OCI-M2 (cell line): Measurements from ENCODE around the gene MTUS2.

ENCODE experiments used
- DNase-seq: peaks from one replicate; lab custom pipeline; 2025; ENCODE audit not compliant: unreplicated experiment; lab: John Stamatoyannopoulos, UW

MTUS2 gene

GRCh38 chr13:29476046-29476445 lies 655.9 kb downstream of the MTUS2 start:
- DNase-seq, result no peak

DNA sequence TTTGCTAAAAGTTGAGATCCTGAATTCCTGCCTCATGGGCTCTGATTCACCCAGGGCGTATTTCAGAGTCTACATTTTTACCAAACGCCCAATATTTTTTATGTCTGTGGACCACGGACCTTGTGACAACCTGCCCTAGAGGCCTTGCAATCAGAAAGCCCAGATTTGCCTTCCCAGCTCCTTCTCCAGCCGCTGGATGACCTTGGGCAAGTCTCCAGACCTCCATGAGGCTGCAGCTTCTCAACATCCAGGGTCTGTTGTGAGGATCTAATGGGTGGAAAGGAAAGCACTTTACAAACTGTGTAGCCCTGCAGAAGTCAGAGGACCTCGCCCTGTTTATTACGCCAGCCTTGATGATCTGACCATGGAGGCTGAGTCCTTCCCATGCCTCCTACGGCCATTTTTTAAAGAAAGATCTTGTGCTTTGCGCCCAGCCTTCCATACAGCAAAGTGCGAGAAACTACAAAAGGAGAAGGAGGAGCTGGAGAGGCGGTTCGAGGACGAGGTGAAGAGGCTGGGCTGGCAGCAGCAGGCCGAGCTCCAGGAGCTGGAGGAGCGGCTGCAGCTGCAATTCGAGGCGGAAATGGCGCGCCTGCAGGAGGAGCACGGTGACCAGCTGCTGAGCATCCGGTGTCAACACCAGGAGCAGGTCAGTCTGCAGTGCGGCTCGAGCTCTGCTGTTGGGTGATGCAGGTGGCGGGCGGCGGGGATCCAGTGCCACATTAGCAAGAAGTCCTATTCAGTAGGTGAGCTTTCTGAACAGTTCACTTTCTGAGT lies 659.8 kb downstream of the MTUS2 start:
- DNase-seq, result no peak

- no peak for DNase-seq
Measured at GRCh38 chr13:29480893-29481525, 660.9 kb downstream of the MTUS2 start.

DNA sequence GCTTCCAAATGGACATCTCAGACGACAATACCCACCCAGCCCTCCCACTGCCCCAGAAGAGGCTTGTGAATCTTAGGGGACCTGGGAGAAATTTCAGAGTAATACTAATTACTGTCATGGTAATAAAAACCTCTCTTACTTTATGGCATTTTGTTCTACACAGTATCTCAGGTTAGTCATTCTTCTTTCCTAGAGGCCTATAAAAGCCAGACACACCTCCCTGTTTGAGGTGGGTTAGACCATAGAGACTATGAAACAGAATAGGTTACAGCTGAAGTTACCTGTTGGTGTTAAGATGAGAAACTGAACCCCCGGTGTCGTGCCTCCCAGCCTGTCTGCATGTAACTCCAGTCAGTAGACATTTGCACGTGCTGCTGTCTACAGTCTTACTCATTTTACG lies 661.5 kb downstream of the MTUS2 start:
- DNase-seq, result no peak

- DNase-seq, result no peak
Measured at GRCh38 chr13:29482504-29482903, 662.4 kb downstream of the MTUS2 start.

DNA sequence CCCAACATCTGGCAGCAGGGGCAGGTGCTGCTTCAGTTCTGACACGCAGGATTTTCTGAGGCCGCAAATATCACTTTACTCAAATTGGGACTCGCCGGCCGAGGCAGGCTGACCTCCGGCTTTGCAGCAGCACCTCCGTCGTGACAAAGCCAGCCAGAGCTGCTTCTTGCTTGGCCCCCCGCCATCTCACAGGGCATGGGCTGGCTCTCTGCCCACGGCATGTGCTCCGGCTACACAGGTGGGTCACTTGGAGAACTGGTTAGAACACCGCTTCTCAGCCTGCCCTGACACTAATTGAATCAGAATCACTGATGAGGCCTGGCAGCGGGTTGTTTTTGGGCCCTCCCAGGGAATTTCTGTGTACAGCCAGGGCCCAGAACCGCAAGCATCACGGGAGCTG lies 663.1 kb downstream of the MTUS2 start:
- DNase-seq, result no peak

- no peak for DNase-seq
Measured at GRCh38 chr13:29483623-29484022, 663.5 kb downstream of the MTUS2 start.

DNA sequence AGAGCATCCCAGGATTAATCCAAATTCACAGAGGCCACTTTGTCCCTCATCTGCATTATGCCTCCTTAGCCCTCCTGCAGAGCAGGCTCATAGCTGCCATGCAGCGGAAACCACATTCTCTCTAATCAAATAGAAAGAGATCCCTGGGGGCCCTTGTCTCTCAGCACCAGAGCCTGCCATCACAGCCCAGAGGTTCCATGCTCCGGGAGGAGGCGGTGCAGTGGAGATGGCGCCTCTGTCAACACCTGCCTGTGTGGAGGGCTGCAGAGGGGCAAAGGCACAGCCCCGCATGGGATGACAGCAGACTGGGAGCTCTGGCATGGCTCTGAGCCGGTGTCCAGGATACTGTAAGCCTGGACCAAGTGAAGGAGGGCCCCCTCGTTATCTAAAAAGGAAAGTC lies 664.1 kb downstream of the MTUS2 start:
- DNase-seq, result no peak

GRCh38 chr13:29484796-29485195 lies 664.7 kb downstream of the MTUS2 start:
- no peak for DNase-seq

DNA sequence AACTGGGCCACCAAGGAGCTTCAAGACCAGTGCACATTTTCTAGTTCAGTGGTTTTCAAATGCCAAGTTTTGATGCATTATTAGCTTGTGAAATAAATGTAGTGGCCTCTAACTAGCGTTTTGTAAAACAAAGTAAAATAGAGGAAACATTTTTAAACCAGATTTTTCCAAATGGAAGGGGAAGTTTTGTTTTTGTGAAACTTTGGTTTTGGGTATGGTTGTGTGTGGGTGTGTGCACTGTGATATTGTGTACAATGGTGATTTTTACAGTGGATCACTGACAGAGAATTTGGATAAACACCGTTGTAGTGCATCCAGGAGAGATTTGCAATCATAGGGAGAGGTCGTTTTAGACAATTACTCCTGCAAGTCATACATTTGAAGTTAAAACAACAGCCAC lies 666.4 kb downstream of the MTUS2 start:
- DNase-seq, result no peak

DNA sequence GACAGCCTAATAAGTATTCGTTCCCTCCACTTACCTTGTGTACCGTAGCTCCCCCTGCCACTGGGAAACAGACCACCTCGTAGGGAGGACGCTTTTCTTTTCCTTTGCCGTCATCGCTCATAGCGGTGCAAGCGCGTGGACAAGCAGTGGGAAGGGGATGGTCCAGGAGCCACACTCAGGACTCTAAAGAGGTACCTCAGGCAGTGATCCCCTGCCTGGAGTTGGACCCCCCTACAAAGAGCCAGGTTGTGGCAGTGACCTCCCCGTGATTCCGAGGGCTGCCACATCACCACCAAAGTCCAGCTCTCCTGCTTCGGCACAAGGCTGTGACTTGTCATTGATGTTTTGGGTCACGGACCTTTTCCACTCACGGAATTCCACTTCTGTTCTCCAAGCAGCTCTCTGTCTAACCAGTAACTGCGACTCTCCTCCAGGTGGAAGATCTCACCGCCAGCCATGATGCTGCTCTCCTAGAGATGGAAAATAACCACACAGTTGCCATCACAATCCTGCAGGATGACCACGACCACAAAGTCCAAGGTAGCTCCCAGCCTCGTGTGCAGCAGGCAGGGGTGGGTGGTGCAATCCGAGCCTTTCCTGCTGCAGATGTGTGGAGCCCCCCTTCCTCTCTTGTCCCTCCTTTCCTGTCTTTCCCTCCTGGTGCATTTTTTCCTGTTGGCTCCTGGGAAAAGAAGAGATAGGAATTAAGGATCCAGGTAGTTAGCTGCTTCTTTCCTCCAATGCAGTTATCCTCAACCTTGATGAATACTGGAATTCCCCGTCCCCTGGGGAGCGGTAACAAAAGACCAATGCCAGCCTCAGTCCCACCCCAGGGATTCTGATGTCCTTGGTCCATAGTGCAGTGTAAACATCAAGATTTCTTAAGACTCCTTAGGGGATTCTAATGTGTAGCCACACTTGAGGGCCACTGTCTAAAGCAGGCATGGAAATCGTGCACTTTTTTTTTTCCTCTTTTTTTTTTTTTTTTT lies 667.6 kb downstream of the MTUS2 start:
- DNase-seq, result no peak

DNA sequence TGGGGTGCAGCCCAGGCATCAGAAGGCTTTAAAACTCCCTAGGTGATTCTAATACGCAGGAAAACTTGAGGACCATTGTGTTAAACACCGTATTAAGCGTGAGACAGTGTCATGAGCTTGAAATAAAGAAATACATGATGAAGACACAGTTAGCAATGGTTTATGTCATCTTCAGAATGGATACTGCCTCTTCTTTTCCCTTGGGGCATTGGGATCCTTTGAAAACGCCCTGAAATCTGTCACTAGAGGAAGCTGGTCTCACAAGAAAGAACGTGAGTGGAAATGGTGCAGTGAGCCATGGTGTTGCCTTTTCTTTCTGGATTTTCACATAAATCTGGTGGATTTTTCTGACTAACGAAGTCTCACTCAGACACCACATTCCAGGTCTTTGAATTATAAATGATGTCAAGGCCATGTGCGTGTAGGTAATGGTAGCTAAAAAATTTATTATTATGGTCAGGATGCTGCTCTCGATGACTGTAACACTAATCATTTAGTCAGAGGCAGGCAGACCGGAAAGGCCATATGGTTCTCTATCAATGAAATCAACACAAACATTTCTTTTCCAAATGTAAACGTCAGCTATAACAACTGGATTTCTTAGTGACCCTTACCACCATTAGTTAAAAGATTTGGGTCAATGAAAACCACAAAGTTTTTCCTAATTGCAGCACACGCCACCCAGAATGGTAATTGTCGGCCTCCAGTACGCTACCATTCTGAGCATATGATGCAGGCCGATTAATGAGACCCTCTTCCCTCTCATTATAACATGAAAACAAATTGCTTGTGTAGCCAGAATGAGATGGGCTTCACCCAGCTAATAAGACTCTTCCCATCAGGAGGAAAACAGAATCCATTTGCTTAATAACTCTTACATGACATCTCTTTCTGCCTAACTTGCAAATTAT lies 669.8 kb downstream of the MTUS2 start:
- no peak for DNase-seq

- DNase-seq, result no peak
Measured at GRCh38 chr13:29490561-29490885, 670.4 kb downstream of the MTUS2 start.

DNA sequence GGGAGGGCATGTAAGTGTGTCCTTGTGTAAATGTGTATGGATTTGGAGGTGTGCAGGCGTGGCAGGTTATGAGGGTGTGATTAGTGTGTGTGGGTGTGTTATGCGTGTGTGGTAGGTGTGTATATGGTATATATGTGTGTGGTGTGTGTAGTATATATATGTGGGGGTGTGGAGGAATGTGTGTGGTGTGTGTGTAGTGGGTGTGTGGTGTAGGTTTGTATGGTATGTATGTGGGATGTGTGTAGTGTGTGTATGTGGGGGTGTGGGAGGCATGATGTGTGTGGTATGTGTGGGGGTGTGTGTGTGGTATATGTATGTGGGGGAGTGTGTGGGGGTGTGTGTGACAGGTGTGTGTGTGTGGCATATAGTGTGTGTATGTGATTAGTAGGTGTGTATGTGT lies 671.1 kb downstream of the MTUS2 start:
- DNase-seq, result no peak

DNA sequence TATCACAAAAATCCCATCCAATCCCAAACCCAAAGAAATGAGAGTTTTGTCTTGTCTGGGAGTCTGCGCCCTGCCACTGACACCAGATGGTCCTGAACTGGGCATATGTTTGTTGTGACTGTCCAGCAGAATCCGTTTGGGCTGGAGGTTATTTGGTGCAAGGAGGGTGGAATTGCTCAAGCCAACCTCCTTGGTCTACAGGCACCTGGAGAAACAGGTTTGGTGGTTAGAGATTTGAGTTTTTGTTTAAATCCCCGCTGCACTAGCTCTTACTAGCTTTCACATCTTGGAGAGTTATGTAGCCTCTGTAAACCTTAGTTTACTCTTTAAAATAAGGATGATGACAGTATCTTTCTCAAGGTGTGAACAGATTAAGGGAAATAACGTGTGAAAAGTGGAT lies 673.7 kb downstream of the MTUS2 start:
- no peak for DNase-seq

DNA sequence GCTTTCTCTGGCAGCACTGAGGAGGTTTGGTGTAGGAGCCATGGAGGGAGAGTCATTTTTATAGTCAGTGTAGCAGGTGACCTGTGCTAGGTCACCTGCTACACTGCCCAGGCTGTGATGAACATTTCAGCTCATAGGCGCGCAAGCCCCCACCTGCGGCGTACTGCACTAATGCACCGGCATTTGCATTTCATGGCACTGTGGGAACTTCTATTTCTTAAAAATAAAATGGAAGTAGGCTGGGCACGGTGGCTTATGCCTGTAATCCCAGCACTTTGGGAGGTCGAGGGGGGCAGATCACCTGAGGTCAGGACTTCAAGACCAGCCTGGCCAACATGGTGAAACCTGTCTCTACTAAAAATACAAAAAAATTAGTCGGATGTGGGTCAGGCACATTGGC lies 674.4 kb downstream of the MTUS2 start:
- no peak for DNase-seq

- no peak for DNase-seq
Measured at GRCh38 chr13:29496241-29496712, 676.1 kb downstream of the MTUS2 start.

DNA sequence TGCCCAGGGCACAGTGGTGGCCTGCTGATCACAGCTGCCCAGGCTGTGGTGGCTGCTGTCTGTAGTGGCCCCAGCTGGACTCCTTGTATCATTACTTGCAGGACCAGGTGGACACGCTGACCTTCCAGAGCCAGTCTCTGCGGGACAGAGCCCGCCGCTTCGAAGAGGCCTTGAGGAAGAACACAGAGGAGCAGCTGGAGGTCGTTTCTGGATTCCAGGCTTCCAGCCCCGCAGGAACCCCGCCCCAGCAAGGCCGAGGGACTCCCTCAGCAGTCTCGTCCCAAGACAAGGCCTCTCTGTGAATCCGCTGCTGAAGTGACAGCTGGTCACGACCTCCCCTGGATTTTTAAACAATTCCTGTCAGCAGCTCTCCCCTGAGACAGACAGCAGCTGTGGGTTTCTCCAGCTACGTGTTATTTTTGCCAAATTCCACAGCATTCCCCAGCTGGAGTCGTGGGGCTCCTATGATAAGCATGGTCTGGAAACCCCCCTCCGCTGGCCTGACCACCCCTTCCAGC lies 677.1 kb downstream of the MTUS2 start:
- no peak for DNase-seq

DNA sequence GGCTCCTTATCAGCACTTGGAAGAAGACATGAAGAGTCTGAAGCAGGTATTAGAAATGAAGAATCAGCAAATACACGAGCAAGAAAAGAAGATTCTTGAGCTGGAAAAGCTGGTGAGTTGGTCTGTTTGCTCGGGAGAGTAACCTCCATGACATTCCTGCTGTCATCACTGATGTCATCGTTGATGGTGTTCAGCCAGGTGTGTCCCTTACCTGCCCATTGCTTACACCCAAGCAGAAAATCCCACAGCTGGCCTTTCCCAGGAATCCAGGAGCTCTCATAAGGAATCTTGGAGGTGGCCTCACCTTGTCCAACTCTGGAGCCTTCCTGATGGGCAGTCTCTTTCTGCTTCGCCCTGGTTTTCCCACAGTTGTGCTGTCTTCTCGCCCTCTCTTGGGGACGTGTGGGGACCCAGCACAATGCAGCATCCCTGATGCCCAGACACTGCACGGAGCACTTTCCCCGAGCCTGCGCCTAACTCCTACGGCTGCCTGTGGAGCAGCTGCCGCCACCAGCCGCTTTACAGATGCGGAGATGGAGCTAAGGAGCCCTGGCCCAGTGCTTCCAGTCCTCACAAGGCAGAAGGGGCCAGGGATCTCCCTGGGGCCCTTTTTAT lies 678.4 kb downstream of the MTUS2 start:
- no peak for DNase-seq
